Naive thymus-derived CD4-positive, alpha-beta T cell (primary cell): ENCODE measurements around the gene ARPC1B. TPM values are rescaled to one million over a fixed set of nuclear protein-coding genes. Genes with fewer than 3 reads are reported as not detected.
A peak's percentile ranks its signal among the peaks of the same experiment; 100 is the strongest.
"Not testable (repeated sequence)": the region's sequence is repeated elsewhere in the genome, so short reads cannot be mapped to it uniquely, and the experiment has no call there.

Experiments used
- ATAC-seq: fragments of 150-1000 bp; cut with Tn5 transposase; 2 replicates; pipeline ENCODE4 v1.10.0; 2021; ENCODE audit warnings: mild to moderate bottlenecking, moderate library complexity
- CTCF ChIA-PET: fragments of 350-600 bp; sonication (Branson Sonifier 250); formaldehyde crosslinking; loops from one replicate; lab custom pipeline; 2021; ENCODE audit warnings: antibody characterized with exemption; lab: Charles Lee
- POLR2A ChIA-PET: fragments of 350-600 bp; sonication (Branson Sonifier 250); formaldehyde crosslinking; loops from one replicate; lab custom pipeline; 2021; ENCODE audit warnings: antibody characterized with exemption, inconsistent platforms; lab: Charles Lee
- DNase-seq, 9 donors: peaks; one replicate each; pipeline versions ENCODE4 v3.0.0 to v3.0.0-alpha.2; 2020 to 2022; ENCODE audit warnings: mixed read lengths in 1 of 9
- H3K27ac ChIP-seq: one replicate; pipeline ENCODE4 v1.7.0; 2013; ENCODE audit warnings: mild to moderate bottlenecking, low read depth, low read length, moderate library complexity
- H3K27me3 ChIP-seq, 2 donors: one replicate each; pipeline ENCODE4 v1.7.0; 2013; ENCODE audit warnings: low read length in 2 of 2, mild to moderate bottlenecking in 2 of 2, moderate library complexity in 2 of 2; ENCODE audit not compliant: control insufficient read depth in 2 of 2, insufficient read depth in 2 of 2
- H3K36me3 ChIP-seq, 3 experiments: 1 replicate in 2 of 3; 2 replicates in 1 of 3; pipeline ENCODE4 v1.7.0; 2013; ENCODE audit warnings: low read length in 3 of 3, mild to moderate bottlenecking in 3 of 3, moderate library complexity in 1 of 3; ENCODE audit not compliant: insufficient read depth in 3 of 3, control insufficient read depth in 2 of 3
- H3K4me1 ChIP-seq, 2 donors: one replicate each; pipeline ENCODE4 v1.7.0; 2013; ENCODE audit warnings: low read length in 2 of 2, mild to moderate bottlenecking in 2 of 2, moderate library complexity in 1 of 2; ENCODE audit not compliant: control insufficient read depth in 2 of 2, insufficient read depth in 2 of 2
- H3K4me3 ChIP-seq: 2 replicates; pipeline ENCODE4 v1.7.0; 2013; ENCODE audit warnings: mild to moderate bottlenecking, low read length
- H3K9me3 ChIP-seq, 3 experiments: 1 replicate in 2 of 3; 2 replicates in 1 of 3; pipeline ENCODE4 v1.7.0; 2013; ENCODE audit warnings: low read length in 3 of 3; ENCODE audit not compliant: control insufficient read depth in 2 of 3
- H3K27ac Mint-ChIP-seq, 9 donors: one replicate each; pipeline ENCODE4 v1.8.0; 2020 to 2022; ENCODE audit warnings: mixed read lengths in 9 of 9, mild to moderate bottlenecking in 8 of 9, moderate library complexity in 5 of 9, inconsistent platforms in 2 of 9
- H3K27me3 Mint-ChIP-seq, 5 donors: one replicate each; pipeline ENCODE4 v1.8.0; 2021 to 2022; ENCODE audit warnings: mixed read lengths in 5 of 5, mild to moderate bottlenecking in 1 of 5
- H3K36me3 Mint-ChIP-seq, 5 donors: one replicate each; pipeline ENCODE4 v1.8.0; 2020 to 2022; ENCODE audit warnings: mixed read lengths in 5 of 5, mild to moderate bottlenecking in 3 of 5, inconsistent platforms in 1 of 5
- H3K4me1 Mint-ChIP-seq, 7 donors: one replicate each; pipeline ENCODE4 v1.8.0; 2020 to 2022; ENCODE audit warnings: mixed read lengths in 7 of 7, mild to moderate bottlenecking in 3 of 7, inconsistent platforms in 1 of 7
- H3K4me3 Mint-ChIP-seq, 10 donors: one replicate each; pipeline ENCODE4 v1.8.0; 2020 to 2022; ENCODE audit warnings: mild to moderate bottlenecking in 10 of 10, mixed read lengths in 10 of 10, moderate library complexity in 6 of 10, inconsistent platforms in 2 of 10
- H3K9me3 Mint-ChIP-seq, 11 donors: one replicate each; pipeline ENCODE4 v1.8.0; 2020 to 2022; ENCODE audit warnings: mixed read lengths in 11 of 11, mild to moderate bottlenecking in 4 of 11, inconsistent platforms in 1 of 11, moderate library complexity in 1 of 11
- intact Hi-C, 2 donors: fragments of 100-400 bp; cut with micrococcal nuclease; formaldehyde crosslinking; loops; one replicate each; pipeline ENCODE4 v1.15.1; 2023
- polyA plus RNA-seq, 2 donors: library from polyadenylated mRNA; unstranded; fragments of 300-500 nt; fragmentation: Illumina TruSeq; gene quantifications; one replicate each; pipeline ENCODE4 v1.2.3, GENCODE V29; 2021
- total RNA-seq, 6 experiments: library from RNA in 5 of 6; stranded (reverse) in 5 of 6; gene quantifications; 1 replicate in 5 of 6; 2 replicates in 1 of 6; pipeline ENCODE4 v1.2.3 and lab custom pipeline; 2021 to 2026

ARPC1B gene
- total and polyA plus RNA-seq, 7 experiments from 2014 or later = 88.1 to 575 (median 217) TPM

- Histone ChIP-seq H3K4me1 (peaks cover 25 to 31% of the 10 kb centered on the region in 2 donors), H3K4me3 (no peak overlapping the region), H3K27ac (peak overlapping the region; percentile 55), H3K36me3 (peaks cover 8 to 43% (median 18%) of the 10 kb centered on the region in 3 experiments), H3K9me3 (no peaks in the 10 kb centered on the region), H3K27me3 (no peaks in the 10 kb centered on the region)
- peaks cover 0 to 25% (median 4%) of the 10 kb centered on the region in 5 donors for H3K36me3 Mint-ChIP-seq
- ATAC-seq (no peak), DNase-seq (no peak)
- H3K27ac Mint-ChIP-seq = peak overlapping the region in 7 of 9 donors; percentile 23 to 91 (median 79)
- H3K4me3 Mint-ChIP-seq = no peak overlapping the region
- ChIA-PET POLR2A (interaction anchor here (1.2 to 3.9 kb wide), 4 partner anchors 8 to 19 kb away, joined by 3 to 25 read pairs (median 10); no protein-coding TSS in a partner anchor), CTCF (interaction anchor here (1.0 kb wide), 1 partner anchor 24 kb away, joined by 3 read pairs; the partner anchor contains the start of gene BUD31)
- intact Hi-C loops = loop anchor here in 1 of 2 donors (5.0 kb wide), 1 partner anchor 198 kb away; no protein-coding TSS in a partner anchor
- no peaks in the 10 kb centered on the region for H3K9me3 Mint-ChIP-seq
- no peaks in the 10 kb centered on the region for H3K27me3 Mint-ChIP-seq
- H3K4me1 Mint-ChIP-seq = peaks cover 23 to 46% (median 37%) of the 10 kb centered on the region in 7 donors
Observed at GRCh38 chr7:99384523-99384922, 10.0 kb downstream of the ARPC1B start.

- H3K4me1 ChIP-seq = peaks cover 14 to 21% of the 10 kb centered on the region in 2 donors
- intact Hi-C loops = no loop called here
Observed at GRCh38 chr7:99385564-99385963, 11.0 kb downstream of the ARPC1B start.

GRCh38 chr7:99386584-99387238 is 12.2 kb downstream of the ARPC1B start:
- peak overlapping the region; percentile 22 for H3K27ac ChIP-seq
- ChIA-PET CTCF (interaction anchor here (0.6 to 1.9 kb wide), 4 partner anchors 18 to 37 kb away, joined by 3 to 21 read pairs (median 4); no protein-coding TSS in a partner anchor), POLR2A (interaction anchor here (3.9 kb wide), 1 partner anchor 10 kb away, joined by 25 read pairs; no protein-coding TSS in a partner anchor)
- no peaks in the 10 kb centered on the region for H3K27me3 ChIP-seq
- peak overlapping the region in 8 of 9 donors; percentile 42 to 92 (median 76) for H3K27ac Mint-ChIP-seq
- H3K4me3 ChIP-seq = no peak overlapping the region
- intact Hi-C loops = loop anchor here (1.0 kb wide), 1 partner anchor 21 kb away; no protein-coding TSS in a partner anchor
- H3K36me3 ChIP-seq = peaks cover 23 to 64% (median 36%) of the 10 kb centered on the region in 3 experiments
- H3K4me1 Mint-ChIP-seq = peaks cover 5 to 25% (median 20%) of the 10 kb centered on the region in 7 donors
- no peaks in the 10 kb centered on the region for H3K9me3 ChIP-seq
- DNase-seq (peak in 6 of 9 donors; percentile 30 to 59 (median 51)), ATAC-seq (peak; percentile 83)
- H3K4me3 Mint-ChIP-seq = peak overlapping the region in 1 of 10 donors; percentile 29
- no peaks in the 10 kb centered on the region for H3K9me3 Mint-ChIP-seq
- H3K36me3 Mint-ChIP-seq = peaks cover 0 to 22% (median 4%) of the 10 kb centered on the region in 5 donors
- H3K27me3 Mint-ChIP-seq = no peaks in the 10 kb centered on the region
- peaks cover 4 to 11% of the 10 kb centered on the region in 2 donors for H3K4me1 ChIP-seq

More at GRCh38 chr7:99385564-99385963, 11.0 kb downstream of the ARPC1B start:
- H3K36me3 Mint-ChIP-seq = peaks cover 0 to 20% (median 4%) of the 10 kb centered on the region in 5 donors
- ChIA-PET CTCF (interaction anchor here (1.0 to 1.1 kb wide), 2 partner anchors 19 to 21 kb away, joined by 3 to 4 read pairs; no protein-coding TSS in a partner anchor), POLR2A (interaction anchor here (3.9 kb wide), 1 partner anchor 9 kb away, joined by 25 read pairs; no protein-coding TSS in a partner anchor)
- no peak for DNase-seq
- H3K27ac Mint-ChIP-seq = peak overlapping the region in 4 of 9 donors; percentile 8 to 71 (median 36)
- Histone ChIP-seq H3K27ac (peak overlapping the region; percentile 64), H3K27me3 (no peaks in the 10 kb centered on the region), H3K4me3 (no peak overlapping the region), H3K9me3 (no peaks in the 10 kb centered on the region), H3K36me3 (peaks cover 14 to 53% (median 27%) of the 10 kb centered on the region in 3 experiments)
- H3K4me3 Mint-ChIP-seq = no peak overlapping the region
- peaks cover 15 to 35% (median 30%) of the 10 kb centered on the region in 7 donors for H3K4me1 Mint-ChIP-seq
- no peaks in the 10 kb centered on the region for H3K9me3 Mint-ChIP-seq
- no peak for ATAC-seq
- H3K27me3 Mint-ChIP-seq = no peaks in the 10 kb centered on the region

- intact Hi-C loops = loop anchor here (1.0 kb wide), 1 partner anchor 22 kb away; no protein-coding TSS in a partner anchor
- ATAC-seq, H3K4me3 ChIP-seq, H3K4me1 ChIP-seq, H3K27ac ChIP-seq, DNase-seq, H3K9me3 Mint-ChIP-seq, H3K27me3 Mint-ChIP-seq, H3K9me3 ChIP-seq, H3K27me3 ChIP-seq, H3K4me3 Mint-ChIP-seq: not testable (repeated sequence)
- Mint-ChIP-seq H3K27ac (peak overlapping the region in 6 of 9 donors; percentile 42 to 84 (median 71)), H3K36me3 (peaks cover 0 to 22% (median 4%) of the 10 kb centered on the region in 5 donors), H3K4me1 (peaks cover 5 to 29% (median 20%) of the 10 kb centered on the region in 7 donors)
- POLR2A ChIA-PET = interaction anchor here (3.9 kb wide), 1 partner anchor 11 kb away, joined by 25 read pairs; no protein-coding TSS in a partner anchor
- CTCF ChIA-PET = interaction anchor here (0.8 to 1.9 kb wide), 3 partner anchors 22 to 37 kb away, joined by 3 to 21 read pairs (median 3); no protein-coding TSS in a partner anchor
- peaks cover 28 to 69% (median 37%) of the 10 kb centered on the region in 3 experiments for H3K36me3 ChIP-seq
Observed at GRCh38 chr7:99387239-99387635, 12.7 kb downstream of the ARPC1B start.

GRCh38 chr7:99387912-99388311 is 13.4 kb downstream of the ARPC1B start:
- no peak overlapping the region for H3K27ac ChIP-seq
- peaks cover 5 to 30% (median 20%) of the 10 kb centered on the region in 7 donors for H3K4me1 Mint-ChIP-seq
- DNase-seq = no peak
- intact Hi-C loops = loop anchor here (1.0 kb wide), 1 partner anchor 23 kb away; no protein-coding TSS in a partner anchor
- no peaks in the 10 kb centered on the region for H3K27me3 ChIP-seq
- H3K9me3 Mint-ChIP-seq = no peaks in the 10 kb centered on the region
- peaks cover 0 to 4% of the 10 kb centered on the region in 2 donors for H3K4me1 ChIP-seq
- ChIA-PET CTCF (interaction anchor here (1.9 kb wide), 1 partner anchor 23 kb away, joined by 21 read pairs; no protein-coding TSS in a partner anchor), POLR2A (interaction anchor here (3.9 kb wide), 1 partner anchor 11 kb away, joined by 25 read pairs; no protein-coding TSS in a partner anchor)
- peak overlapping the region in 3 of 9 donors; percentile 12 to 78 (median 46) for H3K27ac Mint-ChIP-seq
- no peaks in the 10 kb centered on the region for H3K9me3 ChIP-seq
- H3K4me3 ChIP-seq = no peak overlapping the region
- H3K4me3 Mint-ChIP-seq = no peak overlapping the region
- peaks cover 0 to 22% (median 4%) of the 10 kb centered on the region in 5 donors for H3K36me3 Mint-ChIP-seq
- peaks cover 29 to 75% (median 38%) of the 10 kb centered on the region in 3 experiments for H3K36me3 ChIP-seq
- no peaks in the 10 kb centered on the region for H3K27me3 Mint-ChIP-seq
- no peak for ATAC-seq

- Mint-ChIP-seq H3K27ac (no peak overlapping the region), H3K4me3 (no peak overlapping the region), H3K27me3 (no peaks in the 10 kb centered on the region), H3K9me3 (no peaks in the 10 kb centered on the region), H3K4me1 (peaks cover 9 to 30% (median 18%) of the 10 kb centered on the region in 7 donors), H3K36me3 (peaks cover 0 to 23% (median 4%) of the 10 kb centered on the region in 5 donors)
- ChIA-PET POLR2A (interaction anchor here (0.6 to 2.3 kb wide), 5 partner anchors 10 to 1828 kb away, joined by 3 to 6 read pairs (median 3); partner anchors contain the start of genes BUD31 and PDAP1), CTCF (interaction anchor here (1.2 kb wide), 1 partner anchor 24 kb away, joined by 4 read pairs; no protein-coding TSS in a partner anchor)
- H3K4me3 ChIP-seq = no peak overlapping the region
- no peaks in the 10 kb centered on the region for H3K27me3 ChIP-seq
- DNase-seq (no peak), ATAC-seq (no peak)
- no peaks in the 10 kb centered on the region for H3K9me3 ChIP-seq
- peaks cover 29 to 83% (median 47%) of the 10 kb centered on the region in 3 experiments for H3K36me3 ChIP-seq
- intact Hi-C loops = no loop called here
- H3K4me1 ChIP-seq = peaks cover 4 to 9% of the 10 kb centered on the region in 2 donors
- H3K27ac ChIP-seq = no peak overlapping the region
Observed at GRCh38 chr7:99389772-99390171, 15.2 kb downstream of the ARPC1B start.
